ENCODE measurements around the gene VSX1. TPM values are rescaled to one million over a fixed set of nuclear protein-coding genes. Genes with fewer than 3 reads are reported as not detected.

VSX1 gene
- total RNA-seq, 2 experiments from 2014 or later = not detected

- H3K4me1 Mint-ChIP-seq (ENCODE audit: low read depth) = peaks cover 62% of the 10 kb centered on the region
- H3K27me3 Mint-ChIP-seq = no peaks in the 10 kb centered on the region
- intact Hi-C loops (cut with micrococcal nuclease) = loop anchor here (5.0 kb wide), 3 partner anchors 182 to 1698 kb away; partner anchors contain the start of gene NANP
- H3K4me3 Mint-ChIP-seq = no peak overlapping the region
- peaks cover 8% of the 10 kb centered on the region for H3K36me3 Mint-ChIP-seq
- H3K27ac Mint-ChIP-seq = no peak overlapping the region
- ChIA-PET POLR2A (no interaction called here), CTCF (no interaction called here)
- no peaks in the 10 kb centered on the region for H3K9me3 Mint-ChIP-seq
- DNase-seq = no peak
These were observed 26.8 kb downstream of the VSX1 start for GRCh38 chr20:25054995-25055629.

- Mint-ChIP-seq H3K36me3 (peaks cover 8% of the 10 kb centered on the region), H3K4me3 (no peak overlapping the region), H3K9me3 (no peaks in the 10 kb centered on the region), H3K27ac (no peak overlapping the region), H3K27me3 (no peaks in the 10 kb centered on the region), H3K4me1 (ENCODE audit: low read depth) (peaks cover 63% of the 10 kb centered on the region)
- intact Hi-C loops (cut with micrococcal nuclease) = no loop called here
- no peak for DNase-seq
- ChIA-PET CTCF (interaction anchor here (0.7 kb wide), 1 partner anchor 10 kb away, joined by 3 read pairs; no protein-coding TSS in a partner anchor), POLR2A (no interaction called here)
These were observed 27.7 kb downstream of the VSX1 start for GRCh38 chr20:25054096-25054820.

GRCh38 chr20:25053255-25054031, 28.5 kb downstream of the VSX1 start:
- peaks cover 61% of the 10 kb centered on the region for H3K4me1 Mint-ChIP-seq (ENCODE audit: low read depth)
- H3K27ac Mint-ChIP-seq = no peak overlapping the region
- H3K4me3 Mint-ChIP-seq = no peak overlapping the region
- intact Hi-C loops (cut with micrococcal nuclease) = no loop called here
- H3K36me3 Mint-ChIP-seq = peaks cover 8% of the 10 kb centered on the region
- POLR2A ChIA-PET = no interaction called here
- CTCF ChIA-PET = interaction anchor here (0.7 kb wide), 1 partner anchor 11 kb away, joined by 3 read pairs; no protein-coding TSS in a partner anchor
- no peaks in the 10 kb centered on the region for H3K9me3 Mint-ChIP-seq
- no peak for DNase-seq
- H3K27me3 Mint-ChIP-seq = no peaks in the 10 kb centered on the region

GRCh38 chr20:25052255-25053194, 29.4 kb downstream of the VSX1 start:
- H3K27me3 Mint-ChIP-seq = no peaks in the 10 kb centered on the region
- ChIA-PET POLR2A (no interaction called here), CTCF (no interaction called here)
- H3K4me3 Mint-ChIP-seq = no peak overlapping the region
- peak; percentile 1 for DNase-seq
- peaks cover 8% of the 10 kb centered on the region for H3K36me3 Mint-ChIP-seq
- intact Hi-C loops (cut with micrococcal nuclease) = no loop called here
- no peak overlapping the region for H3K27ac Mint-ChIP-seq
- H3K4me1 Mint-ChIP-seq (ENCODE audit: low read depth) = peaks cover 65% of the 10 kb centered on the region
- no peaks in the 10 kb centered on the region for H3K9me3 Mint-ChIP-seq

GRCh38 chr20:25051386-25052155, 30.4 kb downstream of the VSX1 start:
- DNase-seq = peak; percentile 3
- H3K27ac Mint-ChIP-seq = no peak overlapping the region
- no peak overlapping the region for H3K4me3 Mint-ChIP-seq
- ChIA-PET CTCF (no interaction called here), POLR2A (no interaction called here)
- H3K27me3 Mint-ChIP-seq = no peaks in the 10 kb centered on the region
- intact Hi-C loops (cut with micrococcal nuclease) = no loop called here
- peaks cover 8% of the 10 kb centered on the region for H3K36me3 Mint-ChIP-seq
- no peaks in the 10 kb centered on the region for H3K9me3 Mint-ChIP-seq
- peaks cover 62% of the 10 kb centered on the region for H3K4me1 Mint-ChIP-seq (ENCODE audit: low read depth)

- Mint-ChIP-seq H3K27ac (no peak overlapping the region), H3K36me3 (peaks cover 10% of the 10 kb centered on the region), H3K9me3 (no peaks in the 10 kb centered on the region), H3K4me3 (no peak overlapping the region), H3K27me3 (no peaks in the 10 kb centered on the region), H3K4me1 (ENCODE audit: low read depth) (peaks cover 54% of the 10 kb centered on the region)
- ChIA-PET POLR2A (no interaction called here), CTCF (no interaction called here)
- intact Hi-C loops (cut with micrococcal nuclease) = no loop called here
- DNase-seq = no peak
These were observed 31.2 kb downstream of the VSX1 start for GRCh38 chr20:25050501-25051350.

GRCh38 chr20:25050082-25050481, 31.9 kb downstream of the VSX1 start:
- H3K9me3 Mint-ChIP-seq = no peaks in the 10 kb centered on the region
- peaks cover 47% of the 10 kb centered on the region for H3K4me1 Mint-ChIP-seq (ENCODE audit: low read depth)
- H3K27me3 Mint-ChIP-seq = no peaks in the 10 kb centered on the region
- intact Hi-C loops (cut with micrococcal nuclease) = no loop called here
- ChIA-PET CTCF (no interaction called here), POLR2A (no interaction called here)
- no peak overlapping the region for H3K27ac Mint-ChIP-seq
- H3K36me3 Mint-ChIP-seq = peaks cover 9% of the 10 kb centered on the region
- H3K4me3 Mint-ChIP-seq = no peak overlapping the region
- no peak for DNase-seq

- no peaks in the 10 kb centered on the region for H3K9me3 Mint-ChIP-seq
- DNase-seq = no peak
- H3K36me3 Mint-ChIP-seq = peaks cover 3% of the 10 kb centered on the region
- H3K27ac Mint-ChIP-seq = no peak overlapping the region
- no peak overlapping the region for H3K4me3 Mint-ChIP-seq
- intact Hi-C loops (cut with micrococcal nuclease) = no loop called here
- ChIA-PET CTCF (no interaction called here), POLR2A (no interaction called here)
- H3K4me1 Mint-ChIP-seq (ENCODE audit: low read depth) = peaks cover 41% of the 10 kb centered on the region
- no peaks in the 10 kb centered on the region for H3K27me3 Mint-ChIP-seq
These were observed 32.5 kb downstream of the VSX1 start for GRCh38 chr20:25049261-25050060.

- H3K36me3 Mint-ChIP-seq = peaks cover 2% of the 10 kb centered on the region
- intact Hi-C loops (cut with micrococcal nuclease) = no loop called here
- ChIA-PET CTCF (no interaction called here), POLR2A (no interaction called here)
- H3K27me3 Mint-ChIP-seq = no peaks in the 10 kb centered on the region
- H3K9me3 Mint-ChIP-seq = no peaks in the 10 kb centered on the region
- peaks cover 32% of the 10 kb centered on the region for H3K4me1 Mint-ChIP-seq (ENCODE audit: low read depth)
- H3K4me3 Mint-ChIP-seq = no peak overlapping the region
- H3K27ac Mint-ChIP-seq = no peak overlapping the region
- DNase-seq = no peak
These were observed 33.4 kb downstream of the VSX1 start for GRCh38 chr20:25048519-25048952.

GRCh38 chr20:25047766-25048165, 34.2 kb downstream of the VSX1 start:
- Mint-ChIP-seq H3K36me3 (peaks cover 2% of the 10 kb centered on the region), H3K4me1 (ENCODE audit: low read depth) (peaks cover 31% of the 10 kb centered on the region), H3K9me3 (no peaks in the 10 kb centered on the region), H3K27me3 (no peaks in the 10 kb centered on the region), H3K27ac (no peak overlapping the region), H3K4me3 (no peak overlapping the region)
- DNase-seq = peak; percentile 24
- POLR2A ChIA-PET = no interaction called here
- CTCF ChIA-PET = no interaction called here
- intact Hi-C loops (cut with micrococcal nuclease) = no loop called here

Data from activated CD4-positive, alpha-beta memory T cell treated with anti-CD3 and anti-CD28 coated beads for 36 hours (primary cell).